SK-N-MC (cell line): Measurements from ENCODE around the gene POP4.
A peak's percentile ranks its signal among the peaks of the same experiment; 100 is the strongest.

Source experiments
- DNase-seq: peaks from one replicate; pipeline ENCODE4 v3.0.0-alpha.2; 2011; ENCODE audit warnings: low read depth, low spot score
- H3K27ac ChIP-seq: fragments of 200-600 bp; sonication (generic); 2 replicates; pipeline ENCODE4 v1.5.1; 2016; ENCODE audit warnings: mixed run types
- H3K36me3 ChIP-seq: fragments of 200-600 bp; sonication (generic); 2 replicates; pipeline ENCODE4 v1.6.1; 2017; ENCODE audit warnings: antibody characterized with exemption, low read length, mixed read lengths; ENCODE audit not compliant: insufficient read depth
- H3K4me3 ChIP-seq: fragments of 200-600 bp; sonication (generic); 2 replicates; pipeline ENCODE4 v1.5.1; 2016
- H3K9ac ChIP-seq: fragments of 200-600 bp; sonication (generic); 2 replicates; pipeline ENCODE4 v1.8.0; 2017; ENCODE audit warnings: mixed run types, mixed read lengths; ENCODE audit not compliant: insufficient read length
- H3K9me3 ChIP-seq: fragments of 200-600 bp; sonication (generic); 2 replicates; pipeline ENCODE4 v1.6.1; 2017; ENCODE audit warnings: low read depth, mild to moderate bottlenecking, antibody characterized with exemption, low read length, moderate library complexity, mixed read lengths
- EZH2 ChIP-seq: fragments of 200-600 bp; sonication (generic); IDR thresholded peaks from one replicate; pipeline ENCODE4 v1.6.1; 2017; ENCODE audit warnings: antibody characterized with exemption
- FOXP2 ChIP-seq: optimal IDR thresholded peaks from 2 replicates; pipeline ENCODE3; 2011; ENCODE audit warnings: mild to moderate bottlenecking, moderate library complexity; ENCODE audit not compliant: insufficient read depth; ENCODE audit errors: extremely low read length, control extremely low read depth
- POLR2AphosphoS5 ChIP-seq: IDR thresholded peaks from 2 replicates; pipeline ENCODE4 v1.6.1; 2012; ENCODE audit warnings: mild to moderate bottlenecking, low read depth, low read length, borderline replicate concordance

The POP4 gene

GRCh38 chr19:29640231-29640630 is 34.1 kb downstream of the POP4 start:
- Histone ChIP-seq H3K9ac (no peak overlapping the region), H3K9me3 (no peaks in the 10 kb centered on the region), H3K36me3 (no peaks in the 10 kb centered on the region), H3K4me3 (no peak overlapping the region), H3K27ac (no peak overlapping the region)
- no peak for DNase-seq
- TF ChIP-seq EZH2 (no peak), FOXP2 (no peak), POLR2AphosphoS5 (no peak)

- no peak for DNase-seq
- Histone ChIP-seq H3K4me3 (no peak overlapping the region), H3K9ac (no peak overlapping the region), H3K27ac (no peak overlapping the region), H3K36me3 (no peaks in the 10 kb centered on the region), H3K9me3 (no peaks in the 10 kb centered on the region)
- TF ChIP-seq POLR2AphosphoS5 (no peak), FOXP2 (no peak), EZH2 (no peak)
These were observed 35.5 kb downstream of the POP4 start for GRCh38 chr19:29641597-29641996.

- DNase-seq, result no peak
- no peak for TF ChIP-seq POLR2AphosphoS5
- TF ChIP-seq EZH2, result no peak
- no peak for TF ChIP-seq FOXP2
- Histone ChIP-seq H3K27ac (no peak overlapping the region), H3K9me3 (no peaks in the 10 kb centered on the region), H3K4me3 (no peak overlapping the region), H3K36me3 (no peaks in the 10 kb centered on the region), H3K9ac (no peak overlapping the region)
These were observed 37.4 kb downstream of the POP4 start for GRCh38 chr19:29643361-29643935.

GRCh38 chr19:29644210-29644609 is 38.1 kb downstream of the POP4 start:
- H3K36me3 ChIP-seq, result no peaks in the 10 kb centered on the region
- H3K4me3 ChIP-seq, result no peak overlapping the region
- no peak for TF ChIP-seq EZH2
- no peak for TF ChIP-seq POLR2AphosphoS5
- TF ChIP-seq FOXP2, result no peak
- DNase-seq, result no peak
- no peaks in the 10 kb centered on the region for H3K9me3 ChIP-seq
- H3K9ac ChIP-seq, result no peak overlapping the region
- H3K27ac ChIP-seq, result no peak overlapping the region

GRCh38 chr19:29645491-29645867 is 39.4 kb downstream of the POP4 start:
- Histone ChIP-seq H3K9ac (peak overlapping the region; percentile 37), H3K36me3 (no peaks in the 10 kb centered on the region), H3K9me3 (no peaks in the 10 kb centered on the region), H3K4me3 (peak overlapping the region; percentile 77), H3K27ac (peak overlapping the region; percentile 92)
- no peak for DNase-seq
- TF ChIP-seq POLR2AphosphoS5, result no peak
- TF ChIP-seq FOXP2, result no peak
- no peak for TF ChIP-seq EZH2

GRCh38 chr19:29645911-29646310 is 39.8 kb downstream of the POP4 start:
- no peaks in the 10 kb centered on the region for H3K9me3 ChIP-seq
- TF ChIP-seq EZH2 (no peak), POLR2AphosphoS5 (0 out of 2 replicates have a peak, but pooled peaks have one; percentile 26), FOXP2 (no peak)
- peak overlapping the region; percentile 92 for H3K27ac ChIP-seq
- peak overlapping the region; percentile 77 for H3K4me3 ChIP-seq
- H3K9ac ChIP-seq, result peak overlapping the region; percentile 37
- DNase-seq, result peak; percentile 64
- no peaks in the 10 kb centered on the region for H3K36me3 ChIP-seq

- Histone ChIP-seq H3K27ac (no peak overlapping the region), H3K36me3 (no peaks in the 10 kb centered on the region), H3K9ac (no peak overlapping the region), H3K4me3 (no peak overlapping the region), H3K9me3 (no peaks in the 10 kb centered on the region; the same call in 1 of the 2 replicates)
- no peak for DNase-seq
- TF ChIP-seq POLR2AphosphoS5 (no peak), FOXP2 (no peak), EZH2 (no peak)
These were observed 44.8 kb downstream of the POP4 start for GRCh38 chr19:29650772-29651387.

GRCh38 chr19:29651622-29652394 is 45.7 kb downstream of the POP4 start:
- H3K9me3 ChIP-seq, result no peaks in the 10 kb centered on the region; the same call in 1 of the 2 replicates
- no peaks in the 10 kb centered on the region for H3K36me3 ChIP-seq
- TF ChIP-seq EZH2 (no peak), FOXP2 (no peak), POLR2AphosphoS5 (no peak)
- no peak overlapping the region for H3K27ac ChIP-seq
- no peak overlapping the region for H3K4me3 ChIP-seq
- H3K9ac ChIP-seq, result no peak overlapping the region
- DNase-seq, result no peak
